Ammon's horn (tissue), 1 donor: Measurements from ENCODE around the gene MYO10.
A peak's percentile ranks its signal among the peaks of the same experiment; 100 is the strongest.

Source experiments
- DNase-seq: peaks from one replicate; pipeline ENCODE4 v3.0.0-alpha.2; 2016; ENCODE audit warnings: low spot score

MYO10 gene

GRCh38 chr5:16617274-16617968, 318.7 kb downstream of the MYO10 start:
- no peak for DNase-seq

- DNase-seq, result peak; percentile 69
Measured at GRCh38 chr5:16616536-16617273, 319.4 kb downstream of the MYO10 start, which contains the start of gene RETREG1. TSS of gene RETREG1 (minus strand) at chr5:16616997. CDS start at chr5:16616971, 26 bp downstream.

- peak; percentile 24 for DNase-seq
Measured at GRCh38 chr5:16615741-16616535, 320.1 kb downstream of the MYO10 start.

GRCh38 chr5:16612007-16612406, 324.1 kb downstream of the MYO10 start:
- no peak for DNase-seq
